GM23248 (cell line): ENCODE results near the gene TEX22. TPM values are rescaled to one million over a fixed set of nuclear protein-coding genes. Genes with fewer than 3 reads are reported as not detected.

ENCODE experiments used
- DNase-seq: peaks from one replicate; pipeline ENCODE4 v3.0.0-alpha.2; 2015
- H2AFZ ChIP-seq: fragments of 200-600 bp; sonication (generic); 2 replicates; pipeline ENCODE4 v1.6.1; 2016; ENCODE audit warnings: antibody characterized with exemption
- H3F3A ChIP-seq: fragments of 200-600 bp; sonication (generic); 2 replicates; pipeline ENCODE4 v1.6.1; 2016; ENCODE audit warnings: mild to moderate bottlenecking, antibody characterized with exemption, mixed run types; ENCODE audit not compliant: insufficient read depth
- H3K27ac ChIP-seq: fragments of 200-600 bp; sonication (generic); 2 replicates; pipeline ENCODE4 v1.5.1; 2016; ENCODE audit warnings: mild to moderate bottlenecking
- H3K27me3 ChIP-seq: fragments of 200-600 bp; sonication (generic); replicated peaks from 2 replicates; pipeline ENCODE4 v1.6.1; 2016; ENCODE audit warnings: mild to moderate bottlenecking; ENCODE audit not compliant: insufficient read depth
- H3K36me3 ChIP-seq: fragments of 200-600 bp; sonication (generic); 2 replicates; pipeline ENCODE4 v1.6.1; 2016; ENCODE audit warnings: low read depth, mild to moderate bottlenecking
- H3K4me1 ChIP-seq: fragments of 200-600 bp; sonication (generic); 2 replicates; pipeline ENCODE4 v1.6.1; 2016; ENCODE audit warnings: mild to moderate bottlenecking; ENCODE audit not compliant: insufficient read depth
- H3K4me2 ChIP-seq: fragments of 200-600 bp; sonication (generic); one replicate; pipeline ENCODE4 v1.6.1; 2016; ENCODE audit warnings: mild to moderate bottlenecking; ENCODE audit not compliant: unreplicated experiment
- H3K4me3 ChIP-seq: fragments of 200-600 bp; sonication (generic); 2 replicates; pipeline ENCODE4 v1.5.1; 2016; ENCODE audit warnings: mild to moderate bottlenecking
- H3K79me2 ChIP-seq: fragments of 200-600 bp; sonication (generic); 2 replicates; pipeline ENCODE4 v1.6.1; 2016; ENCODE audit warnings: mild to moderate bottlenecking; ENCODE audit not compliant: insufficient read depth
- H3K9ac ChIP-seq: fragments of 200-600 bp; sonication (generic); 2 replicates; pipeline ENCODE4 v1.6.1; 2016; ENCODE audit warnings: mild to moderate bottlenecking
- H3K9me2 ChIP-seq: fragments of 200-600 bp; sonication (generic); 2 replicates; pipeline ENCODE4 v1.6.1; 2016; ENCODE audit warnings: mixed run types, mild to moderate bottlenecking, moderate library complexity; ENCODE audit not compliant: insufficient read depth
- H3K9me3 ChIP-seq: fragments of 200-600 bp; sonication (generic); one replicate; pipeline ENCODE4 v1.6.1; 2017; ENCODE audit warnings: low read depth
- H4K20me1 ChIP-seq: fragments of 200-600 bp; sonication (generic); 2 replicates; pipeline ENCODE4 v1.6.0; 2016; ENCODE audit not compliant: insufficient read depth
- EZH2 ChIP-seq: fragments of 200-600 bp; sonication (generic); IDR thresholded peaks from 2 replicates; pipeline ENCODE4 v1.6.1; 2018; ENCODE audit warnings: antibody characterized with exemption, mild to moderate bottlenecking; ENCODE audit not compliant: insufficient read depth, poor library complexity, severe bottlenecking
- EZH2phosphoT487 ChIP-seq: fragments of 200-600 bp; sonication (generic); IDR thresholded peaks from 2 replicates; pipeline ENCODE4 v1.6.1; 2018; ENCODE audit warnings: antibody characterized with exemption, moderate library complexity, mild to moderate bottlenecking, low read depth; ENCODE audit not compliant: insufficient read depth
- WGBS, 2 experiments: methylation state at CpG; one replicate each; pipeline ENCODE4 v1.1.6; 2015 to 2017; ENCODE audit warnings: low lambda C conversion rate in 2 of 2, low coverage in 1 of 2; ENCODE audit errors: missing lambda C conversion rate in 2 of 2; 5-methylcytosine and 5-hydroxymethylcytosine counted together
- in situ Hi-C: fragments of 300-500 bp; cut with MboI; formaldehyde crosslinking; loops from 2 replicates; pipeline ENCODE4 v1.15.0; 2020
- polyA plus RNA-seq: library from polyadenylated mRNA; unstranded; fragments of >200 nt; fragmentation: Nextera tagmentation; extraction: Ambion mirVana; gene quantifications from 2 replicates; pipeline ENCODE4 v1.2.1, GENCODE V29; 2016
- total RNA-seq: library from RNA; depleted of rRNA; stranded (reverse); fragments of >200 nt; shearing (Covaris generic); gene quantifications from 2 replicates; pipeline ENCODE4 v1.2.3, GENCODE V29; 2014

The TEX22 gene
- total and polyA plus RNA-seq, 2 experiments from 2014 or later: 0.43 to 0.46 TPM

DNA sequence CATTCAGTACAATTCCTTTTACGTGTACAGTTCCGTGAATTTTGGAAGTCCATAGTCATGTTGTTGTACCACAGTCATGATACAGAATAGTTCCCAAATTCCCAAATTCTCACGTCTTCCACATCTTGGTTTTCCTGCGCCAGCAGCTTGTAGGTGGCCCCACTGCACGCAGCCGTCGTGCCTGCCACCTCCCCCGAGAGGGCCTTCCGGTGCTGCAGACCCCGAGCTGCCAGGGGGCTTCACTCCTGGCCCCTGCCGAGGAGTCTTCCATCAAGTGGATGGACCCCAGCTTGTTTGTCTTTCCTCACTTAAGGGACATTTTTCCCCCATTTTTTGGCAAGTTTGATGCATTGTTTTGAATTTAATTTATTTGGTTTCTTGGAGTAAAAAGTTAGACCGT is 38.1 kb downstream of the TEX22 start:
- no peaks in the 10 kb centered on the region for H3K4me1 ChIP-seq
- H3K4me2 ChIP-seq: no peak overlapping the region
- no peak for TF ChIP-seq EZH2
- no peak for TF ChIP-seq EZH2phosphoT487
- WGBS, 2 experiments: 89% methylated on average over 12 of the region's 12 CpGs
- H3K27ac ChIP-seq: no peak overlapping the region
- no peaks in the 10 kb centered on the region for H3K36me3 ChIP-seq
- H3K9me2 ChIP-seq: no peaks in the 10 kb centered on the region
- no peak overlapping the region for H3K4me3 ChIP-seq
- in situ Hi-C loops: no loop called here
- H2AFZ ChIP-seq: no peak overlapping the region
- H3K9ac ChIP-seq: no peak overlapping the region
- H3F3A ChIP-seq: peaks cover under 1% of the 10 kb centered on the region; the same call in 1 of the 2 replicates
- H3K27me3 ChIP-seq: no peaks in the 10 kb centered on the region
- H3K79me2 ChIP-seq: peaks cover 97% of the 10 kb centered on the region
- H4K20me1 ChIP-seq: peaks cover 12% of the 10 kb centered on the region
- H3K9me3 ChIP-seq: no peaks in the 10 kb centered on the region
- no peak for DNase-seq

GRCh38 chr14:105436891-105437722 is 38.8 kb downstream of the TEX22 start:
- in situ Hi-C loops: no loop called here

DNA sequence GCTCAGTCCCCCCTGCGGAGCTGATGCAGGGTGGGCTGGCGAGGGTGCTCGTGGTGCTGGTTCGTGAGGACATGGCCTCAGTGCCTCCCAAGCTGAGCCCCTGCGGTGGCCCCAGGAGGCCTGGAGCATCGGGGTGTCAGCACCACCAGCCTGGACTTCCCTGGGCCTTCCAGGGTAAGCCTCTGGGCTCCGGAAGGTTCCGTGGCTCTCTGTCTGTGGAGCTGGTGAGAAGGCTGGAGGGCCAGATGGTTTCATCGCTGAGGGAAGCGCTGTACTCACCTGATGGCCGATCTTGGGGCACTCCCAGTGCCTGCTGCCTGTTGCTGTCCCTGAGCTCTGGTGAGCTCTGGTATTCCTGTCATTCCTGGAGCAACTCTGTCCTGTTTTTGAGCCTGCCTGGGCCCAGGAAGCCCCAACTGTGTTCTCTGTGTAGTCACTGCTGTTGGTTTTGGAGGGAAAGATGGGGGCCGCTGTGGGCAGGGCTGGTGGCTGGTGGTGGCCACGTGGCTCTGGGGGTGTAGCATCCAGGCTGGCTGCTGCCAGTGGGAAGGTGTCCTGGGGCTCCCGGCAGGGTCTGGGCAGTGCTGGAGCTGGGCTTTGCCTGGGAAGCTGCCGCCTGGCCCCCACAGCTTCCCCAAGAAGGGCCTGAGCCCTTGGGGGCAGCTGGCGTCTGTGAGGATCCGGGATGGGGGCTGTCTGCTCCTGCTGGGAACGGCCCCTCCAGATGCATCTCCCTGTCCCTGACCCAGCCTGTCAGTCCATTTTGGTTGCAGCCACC is 39.6 kb downstream of the TEX22 start:
- H3F3A ChIP-seq: no peaks in the 10 kb centered on the region
- no peaks in the 10 kb centered on the region for H3K9me3 ChIP-seq
- H3K79me2 ChIP-seq: peaks cover 82% of the 10 kb centered on the region
- H3K9me2 ChIP-seq: no peaks in the 10 kb centered on the region
- H3K27me3 ChIP-seq: no peaks in the 10 kb centered on the region
- no peak overlapping the region for H3K4me3 ChIP-seq
- no peak overlapping the region for H3K4me2 ChIP-seq
- WGBS, 2 experiments: 87 to 90% methylated on average over 18 of the region's 18 CpGs
- in situ Hi-C loops: no loop called here
- TF ChIP-seq EZH2 (no peak), EZH2phosphoT487 (no peak)
- H3K27ac ChIP-seq: no peak overlapping the region
- H3K9ac ChIP-seq: no peak overlapping the region
- no peaks in the 10 kb centered on the region for H3K4me1 ChIP-seq
- no peaks in the 10 kb centered on the region for H3K36me3 ChIP-seq
- H2AFZ ChIP-seq: no peak overlapping the region
- no peak for DNase-seq
- H4K20me1 ChIP-seq: peaks cover 12% of the 10 kb centered on the region

More at GRCh38 chr14:105436891-105437722, 38.8 kb downstream of the TEX22 start:
- TF ChIP-seq EZH2phosphoT487: no peak
- TF ChIP-seq EZH2: no peak
- H3K4me2 ChIP-seq: no peak overlapping the region
- H3K9ac ChIP-seq: no peak overlapping the region
- H3K27ac ChIP-seq: no peak overlapping the region
- DNase-seq: no peak
- H3K4me1 ChIP-seq: no peaks in the 10 kb centered on the region
- WGBS, 2 experiments: 89 to 90% methylated on average over 28 to 31 of the region's 31 CpGs
- peaks cover 12% of the 10 kb centered on the region for H4K20me1 ChIP-seq
- no peaks in the 10 kb centered on the region for H3K9me2 ChIP-seq
- H3K4me3 ChIP-seq: no peak overlapping the region
- no peaks in the 10 kb centered on the region for H3F3A ChIP-seq
- H3K27me3 ChIP-seq: no peaks in the 10 kb centered on the region
- H2AFZ ChIP-seq: no peak overlapping the region
- H3K79me2 ChIP-seq: peaks cover 90% of the 10 kb centered on the region
- no peaks in the 10 kb centered on the region for H3K36me3 ChIP-seq
- no peaks in the 10 kb centered on the region for H3K9me3 ChIP-seq

DNA sequence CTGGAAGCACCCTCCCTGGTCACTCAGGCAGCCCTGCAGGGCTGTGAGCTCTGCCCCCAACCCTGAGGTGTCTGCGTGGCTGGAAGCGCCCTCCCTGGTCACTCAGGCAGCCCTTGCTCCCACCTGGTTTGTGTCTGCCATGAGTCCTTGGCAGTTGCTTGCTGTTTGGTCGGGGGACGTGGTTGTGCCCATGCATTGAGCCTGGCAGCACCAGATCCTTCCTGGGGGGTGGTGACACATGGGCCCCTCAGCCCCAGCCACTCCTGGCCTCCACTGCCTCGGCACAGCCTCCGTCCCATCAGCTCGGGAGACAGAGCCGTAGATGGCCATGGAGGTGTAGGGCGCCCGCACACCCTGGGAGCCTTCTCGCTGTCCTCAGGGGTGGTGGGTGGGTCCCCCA is 40.8 kb downstream of the TEX22 start:
- no peak overlapping the region for H3K4me3 ChIP-seq
- DNase-seq: no peak
- H3K79me2 ChIP-seq: peaks cover 69% of the 10 kb centered on the region
- no peaks in the 10 kb centered on the region for H3K9me2 ChIP-seq
- no peak overlapping the region for H3K9ac ChIP-seq
- 95 to 97% methylated on average over 11 of the region's 11 CpGs for WGBS, 2 experiments
- no peaks in the 10 kb centered on the region for H3K4me1 ChIP-seq
- H3K9me3 ChIP-seq: no peaks in the 10 kb centered on the region
- no peaks in the 10 kb centered on the region for H3K27me3 ChIP-seq
- peaks cover 12% of the 10 kb centered on the region for H4K20me1 ChIP-seq
- TF ChIP-seq EZH2phosphoT487 (no peak), EZH2 (no peak)
- H3K4me2 ChIP-seq: no peak overlapping the region
- in situ Hi-C loops: no loop called here
- H3K36me3 ChIP-seq: no peaks in the 10 kb centered on the region
- H3K27ac ChIP-seq: no peak overlapping the region
- H2AFZ ChIP-seq: no peak overlapping the region
- H3F3A ChIP-seq: no peaks in the 10 kb centered on the region
